IPS-18c (cell line): Measurements from ENCODE around the gene TNRC18.

Source experiments
- H3K4me3 ChIP-seq: 2 replicates; pipeline ENCODE4 v1.7.0; 2013; ENCODE audit warnings: low read depth, mild to moderate bottlenecking, low read length, moderate library complexity; ENCODE audit not compliant: insufficient read depth
- H3K9me3 ChIP-seq: one replicate; pipeline ENCODE4 v1.6.1; 2013; ENCODE audit warnings: mild to moderate bottlenecking, low read length, moderate library complexity; ENCODE audit not compliant: control insufficient read depth, insufficient read depth

The TNRC18 gene

DNA sequence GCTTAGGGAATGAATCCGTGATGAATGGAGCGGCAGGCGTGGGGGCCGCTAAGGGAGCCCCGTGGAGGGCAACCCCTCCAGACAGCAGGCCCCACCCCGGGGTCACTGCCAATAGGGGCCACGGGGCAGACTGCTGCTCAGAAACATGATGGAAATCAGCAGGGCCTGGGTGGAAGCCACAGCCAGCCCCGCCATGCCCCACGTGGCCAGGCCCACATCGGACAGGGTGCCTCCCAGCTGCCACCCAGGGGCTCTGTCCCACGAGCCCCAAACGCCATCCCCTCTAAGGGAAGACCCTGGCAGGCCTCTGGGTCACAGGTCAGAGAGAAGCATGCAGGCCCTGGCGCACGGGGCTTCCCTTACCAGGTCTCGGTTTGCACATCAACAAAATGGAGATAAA lies 28.4 kb downstream of the TNRC18 start:
- Histone ChIP-seq H3K9me3 (peaks cover 3% of the 10 kb centered on the region), H3K4me3 (no peak overlapping the region)

DNA sequence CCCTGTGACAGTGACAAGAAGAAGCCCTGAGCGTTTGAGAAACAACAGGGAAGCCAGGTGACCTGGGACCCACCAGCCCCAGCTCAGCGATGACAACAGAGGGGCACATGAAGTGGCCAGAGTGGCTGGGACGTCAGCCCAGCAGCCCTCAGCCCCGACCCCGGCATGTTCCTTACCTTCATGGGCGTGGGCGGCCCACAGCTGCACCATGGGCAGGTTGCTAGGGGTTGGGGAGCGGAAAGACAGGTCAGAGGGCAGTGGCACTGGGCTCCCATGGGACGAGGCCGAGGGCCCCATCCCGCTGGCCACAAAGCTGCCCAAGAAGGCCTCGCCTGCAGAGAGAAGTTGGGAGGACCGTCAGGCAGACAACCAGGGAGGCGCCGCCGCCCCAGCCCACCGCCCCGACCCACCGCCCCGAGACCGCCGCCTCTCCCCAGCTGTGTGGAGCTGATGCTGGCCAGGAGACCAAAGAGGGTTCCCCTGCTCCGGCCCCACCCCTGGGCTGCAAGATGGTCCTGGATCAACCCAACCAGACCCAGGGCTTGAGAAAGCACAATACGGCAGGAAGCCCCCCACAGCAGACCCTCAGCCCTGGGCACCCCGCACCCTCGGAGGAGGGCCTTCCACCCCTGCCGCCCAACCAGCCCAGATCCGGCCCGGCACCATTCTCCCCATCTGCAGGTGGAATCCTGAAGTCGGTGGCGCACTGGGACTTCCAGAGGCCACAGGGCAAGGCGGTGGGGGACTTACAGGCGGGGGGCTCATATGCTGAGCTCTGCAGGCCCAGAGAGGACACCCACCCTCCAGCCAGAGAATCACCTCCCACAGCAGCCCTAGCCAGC lies 29.1 kb downstream of the TNRC18 start:
- Histone ChIP-seq H3K4me3 (no peak overlapping the region), H3K9me3 (peaks cover 3% of the 10 kb centered on the region)

DNA sequence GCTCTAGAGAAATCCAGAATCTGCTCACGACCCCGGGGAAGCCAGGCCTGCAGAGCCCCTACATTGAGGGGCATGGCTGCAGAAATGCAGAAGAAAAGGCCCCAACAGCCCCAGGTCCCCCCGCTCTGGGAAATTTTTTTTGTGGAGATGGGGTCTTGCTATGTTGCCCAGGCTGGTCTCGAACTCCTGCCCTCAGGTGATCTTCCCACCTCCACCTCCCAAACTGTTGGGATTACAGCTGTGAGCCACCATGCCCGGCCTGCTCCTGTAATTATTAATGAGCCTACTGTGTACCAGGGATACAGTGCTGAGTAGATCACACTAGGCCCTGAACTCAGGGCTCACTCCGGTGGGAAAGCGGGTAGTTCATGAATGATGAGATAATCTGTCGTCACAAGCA lies 29.9 kb downstream of the TNRC18 start:
- no peak overlapping the region for H3K4me3 ChIP-seq
- H3K9me3 ChIP-seq = peaks cover 3% of the 10 kb centered on the region

DNA sequence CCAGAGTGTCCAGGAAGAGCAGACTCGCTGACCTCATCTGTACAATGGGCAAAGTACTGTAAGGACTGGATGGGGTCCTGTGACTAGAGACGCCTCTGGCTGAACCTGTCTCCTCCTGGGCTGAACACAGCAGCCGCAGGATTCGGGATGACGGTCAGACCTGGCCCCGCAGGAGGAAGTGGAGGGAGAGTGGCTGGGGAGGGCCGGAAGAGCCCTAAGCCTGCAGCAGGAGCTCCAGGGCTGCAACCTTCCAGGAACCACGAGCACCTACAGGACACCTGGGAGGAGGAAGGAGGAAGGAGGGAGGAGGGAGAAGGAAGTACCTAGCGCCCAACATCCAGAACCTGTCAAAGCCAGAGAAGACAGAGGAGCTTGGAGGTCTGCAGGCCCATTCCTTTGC lies 30.3 kb downstream of the TNRC18 start:
- peaks cover 3% of the 10 kb centered on the region for H3K9me3 ChIP-seq
- H3K4me3 ChIP-seq = no peak overlapping the region

DNA sequence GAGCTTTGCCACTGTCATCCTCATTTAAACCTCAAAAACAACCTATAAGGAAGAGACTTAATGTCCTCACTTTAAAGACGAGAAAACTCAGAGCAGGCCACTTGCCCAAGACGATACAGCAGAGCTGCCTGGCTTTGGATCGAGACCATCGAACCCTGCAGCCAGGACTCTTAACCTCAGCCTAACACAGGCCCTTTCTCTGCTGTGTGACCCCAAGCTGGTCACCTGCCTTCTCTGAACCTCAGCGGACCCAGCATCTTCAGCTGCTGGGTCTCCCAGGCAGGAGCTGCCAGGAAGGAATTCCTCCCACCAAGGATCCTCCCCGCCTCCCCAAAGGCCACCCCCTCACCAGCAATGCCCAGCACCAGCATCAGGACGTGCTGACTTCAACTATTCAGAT lies 32.7 kb downstream of the TNRC18 start:
- Histone ChIP-seq H3K4me3 (no peak overlapping the region), H3K9me3 (peaks cover 3% of the 10 kb centered on the region)

DNA sequence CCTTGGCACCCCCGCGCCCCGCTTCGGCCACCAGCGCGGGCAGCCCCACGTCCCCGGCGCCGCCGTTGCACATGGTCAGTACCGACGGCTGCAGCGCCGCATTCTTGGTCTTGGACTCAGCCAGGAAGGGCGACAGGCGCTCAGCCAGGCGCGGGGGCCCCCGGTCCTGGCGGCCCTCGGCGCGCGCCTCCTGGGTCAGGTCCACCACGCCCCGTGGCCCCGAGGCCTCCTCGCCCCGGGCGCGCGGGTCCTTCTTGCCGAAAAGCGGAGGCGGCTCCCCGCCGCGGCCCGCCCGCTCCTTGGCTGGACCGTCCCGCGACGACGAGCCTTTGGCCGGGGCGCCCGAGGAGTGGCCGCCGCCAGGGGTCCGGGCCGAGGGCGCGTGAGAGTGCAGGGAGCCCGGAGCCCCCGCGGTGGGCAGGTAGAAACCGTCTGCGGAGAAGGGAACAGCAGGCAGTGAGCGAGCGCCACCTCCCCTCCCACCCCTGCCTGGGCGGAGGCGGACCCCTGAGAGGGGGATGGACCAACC lies 34.7 kb downstream of the TNRC18 start:
- no peak overlapping the region for H3K4me3 ChIP-seq
- H3K9me3 ChIP-seq = no peaks in the 10 kb centered on the region

DNA sequence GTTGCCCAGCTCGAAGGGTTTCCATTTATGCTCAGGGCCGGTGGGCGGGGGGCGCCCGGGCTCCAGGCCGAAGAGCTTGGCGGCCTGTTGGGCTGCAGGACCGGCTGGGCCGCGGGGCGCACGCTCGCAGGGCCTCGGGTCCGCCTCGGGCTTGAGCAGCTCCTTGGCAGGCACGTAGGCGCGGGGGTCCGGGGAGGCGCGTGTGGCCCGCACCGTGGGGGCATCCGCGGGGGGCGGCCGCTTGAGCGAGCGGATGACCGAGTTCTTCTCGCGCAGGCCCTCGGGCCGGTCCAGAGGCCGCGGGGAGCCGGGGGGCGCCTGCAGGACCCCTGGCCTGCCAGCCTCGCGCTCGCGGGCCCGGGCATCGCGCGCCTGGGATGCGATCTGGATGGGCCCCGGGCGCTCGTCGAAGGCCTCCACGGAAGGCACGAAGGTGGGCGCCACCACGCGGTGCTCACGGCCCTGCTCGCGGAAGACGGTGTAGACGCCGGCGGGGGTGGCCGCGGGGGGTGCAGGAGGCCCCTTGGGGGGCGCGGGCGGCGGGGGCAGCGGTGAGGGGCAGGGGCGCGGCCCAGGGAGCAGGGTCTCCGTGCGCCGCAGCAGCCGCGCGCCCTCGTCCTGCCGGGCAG lies 35.2 kb downstream of the TNRC18 start:
- no peaks in the 10 kb centered on the region for H3K9me3 ChIP-seq
- H3K4me3 ChIP-seq = no peak overlapping the region

DNA sequence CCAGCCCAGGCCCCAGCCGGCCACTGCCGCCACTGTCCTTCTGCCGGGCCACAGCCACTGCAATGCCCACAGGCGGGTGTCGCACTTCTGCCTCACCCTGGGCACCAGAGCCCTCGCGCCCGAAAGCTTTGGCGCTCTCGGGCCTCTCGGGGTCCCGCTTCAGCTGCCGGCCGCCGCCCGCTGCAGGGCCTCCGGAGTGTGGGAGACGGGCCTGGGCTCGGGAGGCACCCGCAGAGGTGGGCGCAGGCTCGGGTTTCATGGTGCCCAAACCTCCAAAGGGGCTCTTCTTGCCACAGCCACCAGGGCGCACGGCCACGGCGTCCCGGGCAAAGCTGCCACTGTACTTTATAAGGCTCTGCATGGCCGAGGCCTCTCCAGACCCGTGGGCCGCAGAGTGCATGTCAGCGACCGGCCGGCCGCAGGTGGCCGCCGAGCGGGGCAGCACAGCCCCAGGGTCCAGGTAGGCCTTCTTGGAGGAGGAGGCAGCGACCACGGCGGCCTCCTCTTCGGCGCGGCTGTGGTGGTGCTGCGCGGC lies 35.9 kb downstream of the TNRC18 start:
- Histone ChIP-seq H3K4me3 (no peak overlapping the region), H3K9me3 (no peaks in the 10 kb centered on the region)

DNA sequence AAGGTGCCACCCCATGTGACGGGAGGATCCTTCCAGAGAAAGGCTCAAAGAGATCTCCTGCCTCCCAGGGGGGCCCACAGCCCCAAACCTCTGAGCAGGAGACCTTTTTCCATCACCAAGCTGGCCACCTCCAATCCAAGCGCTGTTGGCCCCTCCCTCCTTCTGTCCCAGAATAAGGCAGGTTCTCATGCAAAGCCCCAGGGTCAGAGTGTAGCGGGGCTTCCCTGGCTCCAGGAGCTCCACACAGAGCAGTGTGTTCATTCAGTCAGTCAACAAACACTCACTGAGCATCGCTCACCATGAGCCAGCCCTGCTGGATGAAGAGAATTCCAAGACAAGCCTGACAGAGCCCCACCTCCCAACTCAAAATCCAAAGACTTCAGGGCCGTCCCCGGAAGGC lies 39.0 kb downstream of the TNRC18 start:
- H3K9me3 ChIP-seq = no peaks in the 10 kb centered on the region
- no peak overlapping the region for H3K4me3 ChIP-seq

DNA sequence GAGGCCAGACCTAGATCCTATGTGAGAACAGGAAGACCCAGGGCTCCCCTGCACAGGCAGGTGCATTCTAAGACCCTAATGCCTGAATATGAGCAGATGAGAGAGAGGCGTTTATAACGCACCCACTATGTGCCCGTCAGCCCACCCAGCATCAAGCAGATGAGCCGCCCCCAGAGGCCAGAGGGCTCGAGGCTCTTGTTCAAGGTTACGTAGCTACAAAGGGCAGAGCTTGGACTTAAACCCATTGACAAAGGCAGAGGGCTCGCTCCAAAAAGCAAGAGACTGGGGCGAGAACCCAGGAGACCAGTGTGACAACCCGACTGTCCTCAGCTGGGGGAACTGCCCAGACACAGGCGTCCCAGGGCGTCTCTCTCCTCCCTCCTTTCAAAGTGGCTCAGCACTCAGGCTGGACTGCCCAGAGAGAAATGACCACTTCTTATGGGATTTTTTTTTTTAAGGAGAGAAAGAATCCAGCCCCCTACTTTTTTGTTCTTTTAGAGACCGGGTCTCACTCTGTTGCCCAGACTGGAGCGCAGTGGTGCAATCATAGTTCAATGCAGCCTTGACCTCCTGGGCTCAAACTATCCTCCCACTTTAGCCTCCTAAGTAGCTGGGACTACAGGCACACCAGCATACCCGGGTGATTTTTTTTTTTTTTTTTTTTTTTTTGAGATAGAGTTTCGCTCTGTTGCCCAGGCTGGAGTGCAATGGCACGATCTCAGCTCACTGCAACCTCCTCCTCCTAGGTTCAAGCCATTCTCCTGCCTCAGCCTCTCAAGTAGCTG lies 40.1 kb downstream of the TNRC18 start:
- H3K9me3 ChIP-seq = no peaks in the 10 kb centered on the region
- no peak overlapping the region for H3K4me3 ChIP-seq

DNA sequence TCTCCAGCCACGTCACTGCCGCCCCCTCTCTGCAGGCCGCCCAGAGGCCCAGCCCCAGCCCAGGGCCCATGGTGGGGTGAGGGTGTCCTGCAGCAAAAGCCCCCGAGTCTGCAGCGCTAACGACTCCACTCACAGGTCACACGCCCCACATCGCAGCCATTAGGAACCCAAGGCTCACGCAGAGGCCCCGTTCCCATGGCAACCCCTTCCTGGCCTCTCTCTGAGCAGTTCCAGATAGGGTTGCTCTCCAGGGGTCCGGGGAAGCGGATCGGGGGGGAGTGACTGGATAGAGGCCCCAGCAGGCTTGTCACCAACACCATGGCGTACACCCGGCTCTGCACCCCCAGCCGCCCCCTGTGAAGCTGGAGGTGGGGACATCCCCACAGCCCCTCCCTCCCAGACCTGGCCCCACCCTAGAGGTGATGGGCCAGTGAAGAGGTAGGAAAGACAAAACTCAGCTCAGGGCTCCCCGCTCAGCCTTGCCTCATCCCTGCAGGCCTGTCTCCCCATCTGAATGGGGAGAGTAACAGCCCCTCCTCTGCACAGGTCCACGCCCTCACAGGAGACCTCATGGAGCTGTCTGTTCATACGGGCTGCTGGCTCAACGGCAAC lies 41.2 kb downstream of the TNRC18 start:
- H3K9me3 ChIP-seq = no peaks in the 10 kb centered on the region
- H3K4me3 ChIP-seq = no peak overlapping the region

DNA sequence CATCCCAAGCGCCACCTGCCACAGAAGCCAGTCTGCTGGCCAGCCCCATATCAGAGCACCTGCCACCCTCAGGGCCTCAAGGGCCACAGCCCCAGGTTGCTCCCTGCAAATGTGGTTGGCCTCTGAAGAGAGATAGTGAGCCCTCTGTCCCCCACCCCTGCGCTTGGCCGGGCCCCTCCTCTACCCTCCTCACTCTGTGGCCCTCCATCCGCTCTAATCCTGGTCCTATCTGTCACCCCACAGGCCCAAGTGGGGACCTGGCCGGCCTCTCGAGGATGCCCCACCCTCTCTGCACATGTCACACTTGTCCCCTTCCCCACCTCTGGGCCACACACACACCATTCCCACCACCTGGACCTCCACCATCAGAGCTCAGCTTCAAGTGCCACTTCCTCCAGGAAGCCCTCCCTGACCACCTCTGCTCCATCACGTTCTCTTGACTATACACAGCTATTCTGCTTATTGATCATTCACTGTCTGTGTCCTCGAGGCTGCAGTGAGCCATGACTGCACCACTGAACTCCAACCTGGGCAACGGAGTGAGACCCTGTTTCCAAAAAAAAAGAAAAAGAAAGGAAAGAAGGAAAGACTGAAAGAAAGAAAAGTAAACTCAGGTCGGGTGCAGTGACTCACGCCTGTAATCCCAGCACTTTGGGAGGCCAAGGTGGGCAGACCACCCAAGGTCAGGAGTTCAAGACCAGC lies 42.4 kb downstream of the TNRC18 start:
- Histone ChIP-seq H3K9me3 (no peaks in the 10 kb centered on the region), H3K4me3 (no peak overlapping the region)

DNA sequence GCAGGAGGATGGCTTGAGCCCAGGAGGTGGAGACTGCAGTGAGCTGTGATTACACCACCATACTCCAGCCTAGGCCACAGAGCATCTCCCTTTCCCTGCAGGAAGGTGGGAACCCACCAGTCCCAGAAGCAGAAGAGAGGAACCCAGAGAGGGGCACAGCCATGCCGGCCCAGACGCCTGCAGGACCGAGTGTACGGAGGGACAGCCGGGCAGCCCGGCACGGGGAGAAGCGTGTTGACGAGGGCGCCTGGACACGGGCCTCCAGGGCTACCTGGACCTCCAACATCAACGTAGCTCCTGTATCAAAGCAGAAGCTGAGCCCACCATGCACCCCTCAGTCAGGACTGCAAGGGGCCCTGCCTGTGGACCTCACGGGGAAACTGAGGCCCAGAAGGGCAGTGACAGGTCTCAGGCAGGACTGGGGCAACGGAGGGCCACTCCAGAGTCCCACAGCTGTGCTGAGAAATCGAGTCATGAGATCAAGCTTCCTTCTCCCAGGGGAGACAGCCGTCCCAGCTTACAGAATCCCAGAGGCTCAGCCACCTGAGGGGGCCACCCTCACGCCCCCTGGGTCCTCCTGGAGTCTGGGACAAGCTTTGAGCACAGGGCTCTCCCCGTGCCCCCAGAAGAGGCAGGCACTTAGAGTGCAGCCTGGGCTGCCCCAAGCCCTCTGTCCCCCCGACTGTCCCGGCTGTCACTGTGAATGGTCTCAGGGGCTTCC lies 43.1 kb downstream of the TNRC18 start:
- Histone ChIP-seq H3K4me3 (no peak overlapping the region), H3K9me3 (no peaks in the 10 kb centered on the region)

DNA sequence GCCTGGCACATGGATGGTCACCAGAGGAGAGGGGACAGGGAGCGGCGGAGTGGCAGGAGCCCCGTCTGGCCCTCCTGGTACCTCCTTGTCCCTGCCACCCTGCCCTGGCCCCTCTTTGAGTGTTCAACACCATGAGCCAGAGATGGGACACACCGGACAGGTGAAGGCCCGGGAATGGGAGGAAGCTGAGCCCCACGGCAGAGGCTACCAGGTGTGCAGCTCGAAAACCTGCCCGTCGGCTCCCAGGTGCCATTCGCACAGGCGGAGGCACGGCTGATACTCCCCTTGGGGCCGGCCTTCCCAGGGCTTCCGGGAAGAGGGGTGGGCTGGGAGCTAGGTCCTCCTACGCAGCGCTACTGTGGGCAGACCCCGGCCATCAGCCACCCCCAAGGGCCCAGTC lies 44.1 kb downstream of the TNRC18 start:
- H3K4me3 ChIP-seq = no peak overlapping the region
- H3K9me3 ChIP-seq = no peaks in the 10 kb centered on the region

DNA sequence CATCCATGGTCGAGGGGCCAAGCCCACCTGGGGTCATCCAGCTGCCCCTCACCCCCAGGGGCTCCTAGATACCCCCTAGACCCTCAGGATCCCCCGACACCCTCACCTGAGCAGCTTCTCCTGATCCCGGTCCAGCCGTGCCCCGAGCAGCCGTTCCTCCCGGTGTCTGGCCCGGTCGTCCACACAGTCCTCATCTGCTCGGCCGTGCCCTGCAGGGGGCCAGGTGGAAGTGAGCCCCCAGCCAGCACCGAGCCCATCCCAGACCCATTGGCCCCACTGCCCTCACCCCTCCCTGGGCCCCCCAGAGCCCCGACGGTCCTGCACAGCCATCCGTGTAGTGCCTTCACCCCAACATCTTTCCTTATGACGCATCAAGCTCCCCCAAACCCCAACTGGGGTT lies 45.8 kb downstream of the TNRC18 start:
- Histone ChIP-seq H3K4me3 (no peak overlapping the region), H3K9me3 (no peaks in the 10 kb centered on the region)

DNA sequence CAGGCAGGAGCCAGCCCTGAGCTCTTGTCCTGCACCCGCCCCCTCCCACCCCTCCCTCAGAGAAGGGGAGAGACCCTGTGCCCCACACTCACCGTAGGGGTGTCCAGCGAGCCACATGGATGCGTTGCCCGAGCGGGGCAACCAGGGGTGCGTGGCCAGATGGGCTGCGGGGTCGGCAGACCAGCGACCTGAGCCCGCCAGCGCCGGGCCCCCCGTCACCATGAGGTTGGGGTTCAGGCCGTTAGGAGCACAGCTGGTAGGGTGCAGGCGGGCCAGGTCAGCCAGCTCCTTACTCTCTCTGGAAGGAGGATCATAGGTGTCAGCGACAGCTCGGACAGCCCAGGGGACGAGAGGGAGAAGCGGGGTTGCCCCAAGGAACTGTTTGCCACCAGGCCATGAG lies 46.4 kb downstream of the TNRC18 start:
- H3K9me3 ChIP-seq = no peaks in the 10 kb centered on the region
- no peak overlapping the region for H3K4me3 ChIP-seq
